Measurements from ENCODE around the gene TSPAN31. TPM values are rescaled to one million over a fixed set of nuclear protein-coding genes. Genes with fewer than 3 reads are reported as not detected.
"Not testable (repeated sequence)": the region's sequence is repeated elsewhere in the genome, so short reads cannot be mapped to it uniquely, and the experiment has no call there.

The TSPAN31 gene
- total RNA-seq, 4 donors from 2014 or later = 47.1 to 115 (median 80.1) TPM

GRCh38 chr12:57772429-57773322 lies 27.8 kb downstream of the TSPAN31 start, which contains the start of gene EEF1AKMT3:
Gene EEF1AKMT3, plus strand, starts transcription at chr12:57772614. Its CDS starts 111 bp downstream, at chr12:57772725.
- H3K4me1 ChIP-seq = peaks cover 0 to 25% (median 11%) of the 10 kb centered on the region in 4 donors
- no peaks in the 10 kb centered on the region for H3K9me3 ChIP-seq
- H3K4me3 ChIP-seq = peak within 1 kb of the TSS; percentile 82 to 92 (median 88)
- peak within 1 kb of the TSS; percentile 77 to 96 (median 89) for H3K27ac ChIP-seq
- H3K36me3 ChIP-seq = peaks cover 0 to 59% (median 0%) of the 10 kb centered on the region in 3 donors
- 2 to 3% methylated on average over 49 to 67 of the region's 67 CpGs for WGBS, 2 donors
- no peaks in the 10 kb centered on the region for H3K27me3 ChIP-seq
- peak in 1 of 2 donors; percentile 46 for DNase-seq (ENCODE audit: low spot score in 2 of 2)
- no peak for TF ChIP-seq POLR2A (IDR thresholded peaks at IDR 0.05)
- no peak for TF ChIP-seq EP300 (IDR thresholded peaks at IDR 0.05)
- TF ChIP-seq CTCF (IDR thresholded peaks at IDR 0.05) = no peak

- H3K4me3 ChIP-seq; H3K27me3 ChIP-seq; H3K27ac ChIP-seq; DNase-seq (ENCODE audit: low spot score in 2 of 2); H3K9me3 ChIP-seq: not testable (repeated sequence)
- peaks cover 0 to 49% (median 0%) of the 10 kb centered on the region in 3 donors for H3K36me3 ChIP-seq
- H3K4me1 ChIP-seq = peaks cover 0 to 25% (median 11%) of the 10 kb centered on the region in 4 donors
- WGBS, 2 donors = 91 to 93% methylated on average over 11 of the region's 11 CpGs
Observed at GRCh38 chr12:57774634-57775033, 29.8 kb downstream of the TSPAN31 start.

- Histone ChIP-seq H3K36me3 (peaks cover 0 to 49% (median 0%) of the 10 kb centered on the region in 3 donors), H3K27me3 (no peaks in the 10 kb centered on the region), H3K9me3 (no peaks in the 10 kb centered on the region), H3K27ac (no peak overlapping the region), H3K4me3 (no peak overlapping the region), H3K4me1 (peaks cover 0 to 25% (median 11%) of the 10 kb centered on the region in 4 donors)
- TF ChIP-seq POLR2A (IDR thresholded peaks at IDR 0.05) (no peak), CTCF (IDR thresholded peaks at IDR 0.05) (no peak), EP300 (IDR thresholded peaks at IDR 0.05) (no peak)
- DNase-seq (ENCODE audit: low spot score in 2 of 2) = no peak
- 81 to 87% methylated on average over 3 of the region's 3 CpGs for WGBS, 2 donors
Observed at GRCh38 chr12:57775044-57775443, 30.2 kb downstream of the TSPAN31 start.

- peaks cover 0 to 49% (median 0%) of the 10 kb centered on the region in 3 donors for H3K36me3 ChIP-seq
- H3K9me3 ChIP-seq = no peaks in the 10 kb centered on the region
- peaks cover 0 to 23% (median 10%) of the 10 kb centered on the region in 4 donors for H3K4me1 ChIP-seq
- no peak overlapping the region for H3K27ac ChIP-seq
- TF ChIP-seq EP300 (IDR thresholded peaks at IDR 0.05) (no peak), CTCF (IDR thresholded peaks at IDR 0.05) (no peak), POLR2A (IDR thresholded peaks at IDR 0.05) (no peak)
- no peaks in the 10 kb centered on the region for H3K27me3 ChIP-seq
- no peak overlapping the region for H3K4me3 ChIP-seq
- no peak for DNase-seq (ENCODE audit: low spot score in 2 of 2)
- 71 to 79% methylated on average over 4 of the region's 4 CpGs for WGBS, 2 donors
Observed at GRCh38 chr12:57775563-57776246, 30.9 kb downstream of the TSPAN31 start.

GRCh38 chr12:57776247-57776587 lies 31.4 kb downstream of the TSPAN31 start:
- TF ChIP-seq CTCF (IDR thresholded peaks at IDR 0.05) (no peak), EP300 (IDR thresholded peaks at IDR 0.05) (no peak), POLR2A (IDR thresholded peaks at IDR 0.05) (no peak)
- WGBS, 2 donors = 87 to 89% methylated on average over 2 of the region's 2 CpGs
- H3K9me3 ChIP-seq = no peaks in the 10 kb centered on the region
- no peak overlapping the region for H3K27ac ChIP-seq
- peaks cover 0 to 50% (median 0%) of the 10 kb centered on the region in 3 donors for H3K36me3 ChIP-seq
- H3K4me1 ChIP-seq = peaks cover 0 to 18% (median 6%) of the 10 kb centered on the region in 4 donors
- DNase-seq (ENCODE audit: low spot score in 2 of 2) = no peak
- no peak overlapping the region for H3K4me3 ChIP-seq
- no peaks in the 10 kb centered on the region for H3K27me3 ChIP-seq
